RWPE2 (cell line): ENCODE results near the gene ADAMTS16.

Source experiments
- ATAC-seq: fragments of 200-7000 bp; cut with Tn5 transposase; 3 replicates; pipeline ENCODE4 v1.9.1; 2021; ENCODE audit warnings: low read depth
- DNase-seq: peaks from one replicate; pipeline ENCODE4 v3.0.0-alpha.2; 2020; ENCODE audit warnings: low spot score
- H3K27ac ChIP-seq: fragments of 450-650 bp; 2 replicates; pipeline ENCODE4 v1.5.1; 2017; ENCODE audit warnings: mild to moderate bottlenecking; ENCODE audit not compliant: poor library complexity, severe bottlenecking
- H3K27me3 ChIP-seq: fragments of 250-450 bp; sonication (Bioruptor Pico); 2 replicates; pipeline ENCODE4 v1.5.1; 2021; ENCODE audit warnings: mild to moderate bottlenecking, moderate library complexity; ENCODE audit not compliant: insufficient read depth, poor library complexity, severe bottlenecking
- H3K36me3 ChIP-seq: fragments of 250-450 bp; sonication (Bioruptor Pico); 2 replicates; pipeline ENCODE4 v1.5.1; 2020; ENCODE audit warnings: low read depth, mild to moderate bottlenecking, moderate library complexity
- H3K4me1 ChIP-seq: fragments of 250-450 bp; sonication (Bioruptor Pico); 2 replicates; pipeline ENCODE4 v1.5.1; 2021; ENCODE audit warnings: mild to moderate bottlenecking, moderate library complexity; ENCODE audit not compliant: insufficient read depth, poor library complexity, severe bottlenecking
- H3K4me3 ChIP-seq: fragments of 250-450 bp; sonication (Bioruptor Pico); 2 replicates; pipeline ENCODE4 v1.5.1; 2021; ENCODE audit warnings: mild to moderate bottlenecking, moderate library complexity; ENCODE audit not compliant: severe bottlenecking
- H3K9me3 ChIP-seq: fragments of 250-450 bp; sonication (Bioruptor Pico); 2 replicates; pipeline ENCODE4 v1.5.1; 2021; ENCODE audit warnings: mild to moderate bottlenecking, moderate library complexity; ENCODE audit not compliant: severe bottlenecking
- CTCF ChIP-seq: fragments of 450-650 bp; IDR thresholded peaks from one replicate; pipeline ENCODE4 v1.5.1; 2017; ENCODE audit warnings: mild to moderate bottlenecking, moderate library complexity; ENCODE audit not compliant: poor library complexity, severe bottlenecking

Gene ADAMTS16

GRCh38 chr5:5278201-5278814, 138.2 kb downstream of the ADAMTS16 start:
- H3K4me3 ChIP-seq, result no peak overlapping the region
- ATAC-seq, result no peak
- TF ChIP-seq CTCF, result no peak
- H3K36me3 ChIP-seq, result no peaks in the 10 kb centered on the region
- DNase-seq, result no peak
- H3K27me3 ChIP-seq, result no peaks in the 10 kb centered on the region
- no peak overlapping the region for H3K27ac ChIP-seq
- no peaks in the 10 kb centered on the region for H3K4me1 ChIP-seq
- no peaks in the 10 kb centered on the region for H3K9me3 ChIP-seq

GRCh38 chr5:5278815-5279381, 138.8 kb downstream of the ADAMTS16 start:
- no peak for DNase-seq
- Histone ChIP-seq H3K4me1 (no peaks in the 10 kb centered on the region), H3K36me3 (no peaks in the 10 kb centered on the region), H3K27ac (no peak overlapping the region), H3K27me3 (no peaks in the 10 kb centered on the region), H3K4me3 (no peak overlapping the region), H3K9me3 (no peaks in the 10 kb centered on the region)
- no peak for ATAC-seq
- no peak for TF ChIP-seq CTCF

GRCh38 chr5:5285906-5286305, 145.8 kb downstream of the ADAMTS16 start:
- no peaks in the 10 kb centered on the region for H3K27me3 ChIP-seq
- no peak for ATAC-seq
- H3K4me1 ChIP-seq, result peaks cover 37% of the 10 kb centered on the region

GRCh38 chr5:5287419-5287818, 147.3 kb downstream of the ADAMTS16 start:
- Histone ChIP-seq H3K27ac (peak overlapping the region; percentile 82), H3K36me3 (no peaks in the 10 kb centered on the region), H3K27me3 (no peaks in the 10 kb centered on the region), H3K4me3 (no peak overlapping the region), H3K4me1 (peaks cover 41% of the 10 kb centered on the region), H3K9me3 (no peaks in the 10 kb centered on the region)
- DNase-seq (no peak), ATAC-seq (no peak)
- no peak for TF ChIP-seq CTCF

More at GRCh38 chr5:5285906-5286305, 145.8 kb downstream of the ADAMTS16 start:
- no peaks in the 10 kb centered on the region for H3K9me3 ChIP-seq
- no peak overlapping the region for H3K27ac ChIP-seq
- no peak for DNase-seq
- H3K4me3 ChIP-seq, result no peak overlapping the region
- H3K36me3 ChIP-seq, result no peaks in the 10 kb centered on the region
- no peak for TF ChIP-seq CTCF

GRCh38 chr5:5288201-5288600, 148.1 kb downstream of the ADAMTS16 start:
- ATAC-seq (peak; percentile 92), DNase-seq (no peak)
- Histone ChIP-seq H3K27ac (peak overlapping the region; percentile 82), H3K4me3 (no peak overlapping the region), H3K36me3 (no peaks in the 10 kb centered on the region), H3K9me3 (no peaks in the 10 kb centered on the region), H3K27me3 (no peaks in the 10 kb centered on the region), H3K4me1 (peaks cover 41% of the 10 kb centered on the region)
- no peak for TF ChIP-seq CTCF
